Ascending aorta (tissue), 2 donors: Measurements from ENCODE around the gene TCF4. TPM values are rescaled to one million over a fixed set of nuclear protein-coding genes. Genes with fewer than 3 reads are reported as not detected.
A peak's percentile ranks its signal among the peaks of the same experiment; 100 is the strongest.

Experiments
- DNase-seq, 2 donors: peaks; one replicate each; pipeline ENCODE4 v3.0.0-alpha.2; 2019; ENCODE audit warnings: low spot score in 2 of 2
- H3K27ac ChIP-seq, 2 donors: fragments of 200-600 bp; sonication (generic); one replicate each; pipeline ENCODE4 v1.5.1; 2016 to 2017; ENCODE audit warnings: mild to moderate bottlenecking in 1 of 2
- H3K27me3 ChIP-seq: fragments of 200-600 bp; sonication (generic); one replicate; pipeline ENCODE4 v1.5.1; 2017
- H3K36me3 ChIP-seq, 2 donors: fragments of 200-600 bp; sonication (generic); one replicate each; pipeline ENCODE4 v1.5.1; 2016
- H3K4me1 ChIP-seq, 2 donors: fragments of 200-600 bp; sonication (generic); one replicate each; pipeline ENCODE4 v1.5.1; 2016 to 2017; ENCODE audit warnings: mild to moderate bottlenecking in 1 of 2
- H3K4me3 ChIP-seq, 2 donors: fragments of 200-600 bp; sonication (generic); one replicate each; pipeline ENCODE4 v1.5.1; 2016 to 2017; ENCODE audit warnings: mild to moderate bottlenecking in 1 of 2
- H3K9me3 ChIP-seq, 2 donors: fragments of 200-600 bp; sonication (generic); one replicate each; pipeline ENCODE4 v1.5.1; 2016
- CTCF ChIP-seq, 3 experiments: fragments of 200-600 bp in 2 of 3; fragments of 450-650 bp in 1 of 3; sonication (generic) in 2 of 3; IDR thresholded peaks; one replicate each; pipeline ENCODE4 v1.5.1; 2016 to 2019; ENCODE audit warnings: antibody characterized with exemption in 3 of 3, mild to moderate bottlenecking in 1 of 3, moderate library complexity in 1 of 3
- intact Hi-C: fragments of 100-400 bp; cut with DNase I; formaldehyde crosslinking; loops from one replicate; pipeline ENCODE4 v1.15.1; 2023
- total RNA-seq: library from RNA; depleted of rRNA; stranded (reverse); fragments of >200 nt; gene quantifications from one replicate; pipeline ENCODE4 v1.1.0, GENCODE V29; 2016

The TCF4 gene
- total RNA-seq: 180 TPM

GRCh38 chr18:55588111-55588869 lies at the start of gene TCF4:
Gene TCF4, minus strand, starts transcription at chr18:55588192. Its CDS starts 1,076 bp downstream, at chr18:55587116.
- intact Hi-C loops: loop anchor here (2.0 to 5.0 kb wide), 6 partner anchors 111 to 1064 kb away; partner anchors contain the start of gene WDR7
- H3K27ac ChIP-seq: peak within 1 kb of the TSS; percentile 85 to 89
- no peaks in the 10 kb centered on the region for H3K27me3 ChIP-seq
- no peak for TF ChIP-seq CTCF (IDR thresholded peaks at IDR 0.05)
- peaks cover 3 to 6% of the 10 kb centered on the region in 2 donors for H3K4me1 ChIP-seq
- H3K36me3 ChIP-seq: no peaks in the 10 kb centered on the region
- H3K9me3 ChIP-seq: no peaks in the 10 kb centered on the region
- peak within 1 kb of the TSS; percentile 69 to 96 for H3K4me3 ChIP-seq
- peak in 1 of 2 donors; percentile 76 for DNase-seq

- no peaks in the 10 kb centered on the region for H3K27me3 ChIP-seq
- intact Hi-C loops: no loop called here
- no peak overlapping the region for H3K4me3 ChIP-seq
- no peak for DNase-seq
- no peaks in the 10 kb centered on the region for H3K4me1 ChIP-seq
- no peaks in the 10 kb centered on the region for H3K9me3 ChIP-seq
- no peaks in the 10 kb centered on the region for H3K36me3 ChIP-seq
- no peak for TF ChIP-seq CTCF (IDR thresholded peaks at IDR 0.05)
- no peak overlapping the region for H3K27ac ChIP-seq
These were observed 49.2 kb upstream of the TCF4 start for GRCh38 chr18:55637204-55637603.

DNA sequence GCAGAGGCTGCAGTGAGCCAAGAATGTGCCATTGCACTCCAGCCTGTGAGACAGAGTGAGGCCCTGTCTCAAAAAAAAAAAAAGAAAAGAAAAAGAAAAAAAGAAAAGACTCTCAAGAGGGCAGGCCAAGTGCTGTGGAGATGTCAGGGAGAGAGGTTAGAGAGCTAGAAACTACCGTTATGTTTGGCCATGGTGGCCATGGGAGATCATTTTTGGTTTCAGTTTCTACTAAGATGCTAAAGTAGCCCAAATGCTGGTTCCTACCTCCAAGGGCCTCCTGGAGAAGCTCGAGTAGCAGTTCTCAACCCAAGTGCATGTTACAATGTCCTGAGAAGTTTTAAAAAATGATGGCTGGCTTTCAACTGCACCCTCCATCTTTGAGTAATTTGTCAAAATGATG lies 47.4 kb upstream of the TCF4 start:
- Histone ChIP-seq H3K4me1 (no peaks in the 10 kb centered on the region), H3K27ac (no peak overlapping the region), H3K4me3 (no peak overlapping the region), H3K9me3 (no peaks in the 10 kb centered on the region), H3K27me3 (no peaks in the 10 kb centered on the region), H3K36me3 (no peaks in the 10 kb centered on the region)
- no peak for DNase-seq
- no peak for TF ChIP-seq CTCF (IDR thresholded peaks at IDR 0.05)
- intact Hi-C loops: no loop called here

- no peak for TF ChIP-seq CTCF (IDR thresholded peaks at IDR 0.05)
- no peaks in the 10 kb centered on the region for H3K27me3 ChIP-seq
- DNase-seq: no peak
- no peak overlapping the region for H3K4me3 ChIP-seq
- no peaks in the 10 kb centered on the region for H3K36me3 ChIP-seq
- no peak overlapping the region for H3K27ac ChIP-seq
- intact Hi-C loops: no loop called here
- H3K9me3 ChIP-seq: no peaks in the 10 kb centered on the region
- no peaks in the 10 kb centered on the region for H3K4me1 ChIP-seq
These were observed 46.6 kb upstream of the TCF4 start for GRCh38 chr18:55634545-55634944.

GRCh38 chr18:55633032-55633431 lies 45.0 kb upstream of the TCF4 start:
- intact Hi-C loops: no loop called here
- H3K9me3 ChIP-seq: no peaks in the 10 kb centered on the region
- no peak for DNase-seq
- H3K4me1 ChIP-seq: no peaks in the 10 kb centered on the region
- no peak for TF ChIP-seq CTCF (IDR thresholded peaks at IDR 0.05)
- no peaks in the 10 kb centered on the region for H3K27me3 ChIP-seq
- no peaks in the 10 kb centered on the region for H3K36me3 ChIP-seq
- no peak overlapping the region for H3K4me3 ChIP-seq
- H3K27ac ChIP-seq: no peak overlapping the region
